SK-N-SH (cell line): ENCODE measurements around the gene KCNG1. TPM values are rescaled to one million over a fixed set of nuclear protein-coding genes. Genes with fewer than 3 reads are reported as not detected.

Source experiments
- CTCF ChIA-PET: fragments of 300-600, 350-600 bp; formaldehyde crosslinking; extraction: SDS; loops from one replicate; lab custom pipeline; 2021; lab: Yijun Ruan, JAX
- POLR2A ChIA-PET: fragments of 350-600 bp; sonication (Branson Sonifier 250); formaldehyde crosslinking; extraction: SDS; loops from one replicate; lab custom pipeline; 2020; ENCODE audit warnings: antibody characterized with exemption, inconsistent platforms; lab: Yijun Ruan, JAX
- DNase-seq: peaks from one replicate; pipeline ENCODE4 v3.0.0; 2012
- H2AFZ ChIP-seq: fragments of 200-600 bp; sonication (generic); 2 replicates; pipeline ENCODE4 v1.8.1; 2016; ENCODE audit warnings: antibody characterized with exemption, mild to moderate bottlenecking, low read depth
- H3F3A ChIP-seq: fragments of 200-600 bp; sonication (generic); replicated peaks from 2 replicates; pipeline ENCODE3; 2016; ENCODE audit warnings: antibody characterized with exemption, mild to moderate bottlenecking; ENCODE audit not compliant: insufficient read depth
- H3K27ac ChIP-seq, 2 experiments: fragments of 200-500 bp in 1 of 2; fragments of 200-600 bp in 1 of 2; sonication (Bioruptor generic) in 1 of 2; sonication (generic), shearing (Covaris generic) in 1 of 2; 2 replicates each; pipeline versions ENCODE4 v1.5.1 to v1.6.1; 2014 to 2016; ENCODE audit warnings: low read depth in 2 of 2, inconsistent platforms in 1 of 2, low read length in 1 of 2, mild to moderate bottlenecking in 1 of 2, mixed read lengths in 1 of 2
- H3K27me3 ChIP-seq: fragments of 200-600 bp; sonication (generic), shearing (Covaris generic); 2 replicates; pipeline ENCODE4 v1.6.1; 2016; ENCODE audit warnings: mixed run types; ENCODE audit not compliant: insufficient read depth
- H3K36me3 ChIP-seq, 2 experiments: fragments of 200-500 bp in 1 of 2; fragments of 200-600 bp in 1 of 2; sonication (Bioruptor generic) in 1 of 2; sonication (generic) in 1 of 2; replicated peaks in 1 of 2; 2 replicates each; pipeline versions ENCODE3 to v1.5.1; 2014 to 2016; ENCODE audit warnings: low read length in 1 of 2, mild to moderate bottlenecking in 1 of 2; ENCODE audit not compliant: insufficient read depth in 2 of 2, control insufficient read depth in 1 of 2
- H3K4me1 ChIP-seq, 2 experiments: fragments of 200-500 bp in 1 of 2; fragments of 200-600 bp in 1 of 2; sonication (Bioruptor generic) in 1 of 2; sonication (generic), shearing (Covaris generic) in 1 of 2; 2 replicates each; pipeline versions ENCODE4 v1.5.1 to v1.6.1; 2014 to 2016; ENCODE audit warnings: low read depth in 1 of 2, low read length in 1 of 2, mixed run types in 1 of 2; ENCODE audit not compliant: insufficient read depth in 2 of 2, control insufficient read depth in 1 of 2
- H3K4me2 ChIP-seq: fragments of 200-600 bp; sonication (generic), shearing (Covaris generic); 2 replicates; pipeline ENCODE4 v1.6.1; 2017; ENCODE audit warnings: mixed run types
- H3K4me3 ChIP-seq, 2 experiments: fragments of 200-500 bp in 1 of 2; fragments of 200-600 bp in 1 of 2; sonication (Bioruptor generic) in 1 of 2; sonication (generic), shearing (Covaris generic) in 1 of 2; 2 replicates each; pipeline versions ENCODE4 v1.5.1 to v1.8.1; 2014 to 2016; ENCODE audit warnings: low read depth in 2 of 2, inconsistent platforms in 1 of 2, low read length in 1 of 2, mild to moderate bottlenecking in 1 of 2, mixed read lengths in 1 of 2, moderate library complexity in 1 of 2
- H3K79me2 ChIP-seq: fragments of 200-600 bp; sonication (generic); 2 replicates; pipeline ENCODE4 v1.8.1; 2017; ENCODE audit warnings: mild to moderate bottlenecking; ENCODE audit not compliant: insufficient read depth
- H3K9ac ChIP-seq: fragments of 200-600 bp; sonication (generic); 2 replicates; pipeline ENCODE4 v1.6.1; 2017; ENCODE audit warnings: mixed run types
- H3K9me2 ChIP-seq: fragments of 200-600 bp; sonication (generic); 2 replicates; pipeline ENCODE4 v1.6.1; 2017; ENCODE audit warnings: mixed run types
- H3K9me3 ChIP-seq: fragments of 200-600 bp; sonication (generic); 2 replicates; pipeline ENCODE4 v1.6.1; 2017; ENCODE audit warnings: mixed run types, mild to moderate bottlenecking, moderate library complexity
- H4K20me1 ChIP-seq: fragments of 200-600 bp; sonication (generic); 2 replicates; pipeline ENCODE4 v1.6.1; 2017; ENCODE audit warnings: mild to moderate bottlenecking, mixed run types; ENCODE audit not compliant: insufficient read depth
- ELF1 ChIP-seq: IDR thresholded peaks from 2 replicates; pipeline ENCODE4 v1.4.0; 2012
- EP300 ChIP-seq, 2 experiments: IDR thresholded peaks; 2 replicates each; pipeline versions ENCODE4 v1.4.0 to v1.6.1; 2012; ENCODE audit warnings: borderline replicate concordance in 1 of 2, low read depth in 1 of 2, low read length in 1 of 2
- EZH2phosphoT487 ChIP-seq: fragments of 200-600 bp; sonication (generic); IDR thresholded peaks from 2 replicates; pipeline ENCODE4 v1.6.1; 2017; ENCODE audit warnings: low read depth, mixed run types, mild to moderate bottlenecking, antibody characterized with exemption, moderate library complexity, borderline replicate concordance
- GABPA ChIP-seq: IDR thresholded peaks from 2 replicates; pipeline ENCODE4 v1.4.0; 2012; ENCODE audit warnings: low read depth, mild to moderate bottlenecking
- GATA2 ChIP-seq: sonication (generic); formaldehyde crosslinking; IDR thresholded peaks from 2 replicates; pipeline ENCODE4 v1.5.0; 2020; ENCODE audit warnings: mild to moderate bottlenecking, missing genetic modification reagents
- JUND ChIP-seq: IDR thresholded peaks from 2 replicates; pipeline ENCODE4 v1.4.0; 2012
- MXI1 ChIP-seq: IDR thresholded peaks from 2 replicates; pipeline ENCODE4 v1.6.1; 2012; ENCODE audit warnings: mild to moderate bottlenecking, low read depth, low read length, improper control_type of control experiment
- RCOR1 ChIP-seq: fragments of 150-350 bp; IDR thresholded peaks from 2 replicates; pipeline ENCODE4 v1.6.1; 2017; ENCODE audit warnings: antibody characterized with exemption, low read length
- SIN3A ChIP-seq: IDR thresholded peaks from 2 replicates; pipeline ENCODE4 v1.6.1; 2012; ENCODE audit warnings: low read depth, mild to moderate bottlenecking, low read length, moderate library complexity, borderline replicate concordance
- SMC3 ChIP-seq: IDR thresholded peaks from 2 replicates; pipeline ENCODE4 v1.6.1; 2012; ENCODE audit warnings: low read depth, low read length, improper control_type of control experiment
- TAF1 ChIP-seq: IDR thresholded peaks from 2 replicates; pipeline ENCODE4 v1.6.1; 2012; ENCODE audit warnings: low read depth, mild to moderate bottlenecking, low read length, moderate library complexity, borderline replicate concordance
- YY1 ChIP-seq: IDR thresholded peaks from 2 replicates; pipeline ENCODE4 v1.4.0; 2012; ENCODE audit warnings: low read depth, mild to moderate bottlenecking
- whole genome bisulfite sequencing: methylation state at CpG from one replicate; pipeline ENCODE4 v1.1.6; 2017; ENCODE audit warnings: low lambda C conversion rate; 5-methylcytosine and 5-hydroxymethylcytosine counted together
- polyA plus RNA-seq, 3 experiments: library from polyadenylated mRNA; depleted of rRNA; stranded (reverse); fragments of >200 nt; gene quantifications; 2 replicates each; pipeline ENCODE4 v1.2.3, GENCODE V29; 2012
- TF ChIP-seq, protein P1 (sequence below): IDR thresholded peaks from 2 replicates; pipeline ENCODE4 v1.4.0; 2012; ENCODE audit warnings: low read depth
- TF ChIP-seq, protein P2 (sequence below): IDR thresholded peaks from 2 replicates; pipeline ENCODE4 v1.4.0; 2012; ENCODE audit warnings: low read depth, borderline replicate concordance
- TF ChIP-seq, protein P3 (sequence below): fragments of 150-350 bp; IDR thresholded peaks from 2 replicates; pipeline ENCODE4 v1.6.1; 2016; ENCODE audit warnings: mild to moderate bottlenecking, low read depth, low read length

The KCNG1 gene
- polyA plus RNA-seq, 1 of the 3 experiments (the other 2 are of a cell fraction), result 13.8 TPM

DNA sequence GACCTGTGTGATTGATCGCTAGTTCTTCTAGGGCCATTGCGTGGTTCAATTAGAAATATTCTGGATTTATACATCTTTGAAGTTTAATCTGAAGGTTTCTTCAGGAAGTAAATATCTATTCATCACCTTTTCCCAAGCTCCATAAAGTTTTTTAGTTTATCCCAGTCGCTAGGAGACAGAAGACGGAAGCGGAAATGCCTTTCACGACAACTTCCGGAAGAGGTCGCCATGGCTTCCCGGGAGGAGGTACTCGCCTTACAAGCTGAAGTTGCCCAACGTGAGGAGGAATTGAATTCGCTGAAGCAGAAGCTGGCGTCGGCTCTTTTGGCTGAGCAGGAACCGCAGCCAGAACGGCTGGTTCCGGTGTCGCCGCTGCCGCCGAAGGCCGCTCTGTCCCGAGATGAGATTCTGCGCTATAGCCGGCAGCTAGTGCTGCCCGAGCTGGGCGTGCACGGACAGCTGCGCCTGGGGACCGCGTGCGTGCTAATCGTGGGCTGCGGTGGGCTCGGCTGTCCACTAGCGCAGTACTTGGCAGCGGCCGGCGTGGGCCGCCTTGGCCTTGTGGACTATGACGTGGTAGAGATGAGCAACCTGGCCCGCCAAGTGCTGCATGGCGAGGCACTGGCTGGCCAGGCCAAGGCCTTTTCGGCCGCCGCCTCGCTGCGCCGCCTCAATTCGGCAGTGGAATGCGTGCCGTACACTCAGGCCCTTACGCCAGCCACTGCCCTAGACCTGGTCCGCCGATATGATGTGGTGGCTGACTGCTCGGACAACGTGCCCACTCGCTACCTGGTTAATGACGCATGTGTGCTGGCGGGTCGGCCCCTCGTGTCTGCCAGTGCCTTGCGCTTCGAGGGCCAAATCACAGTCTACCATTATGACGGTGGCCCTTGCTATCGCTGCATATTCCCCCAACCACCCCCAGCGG, 64.0 kb downstream of the KCNG1 start, which contains the start of gene MOCS3:
MOCS3 (plus strand) TSS at position 204 of the 928 bp plus-strand sequence; CDS start at position 229, 25 bp downstream.
- peaks cover 85% of the 10 kb centered on the region for H3K79me2 ChIP-seq
- peaks cover 41% of the 10 kb centered on the region for H4K20me1 ChIP-seq
- peak; percentile 86 for DNase-seq
- H3K4me2 ChIP-seq, result peak within 1 kb of the TSS; percentile 93
- H3K4me1 ChIP-seq, result peaks cover 18 to 22% of the 10 kb centered on the region in 2 experiments
- no peaks in the 10 kb centered on the region for H3K9me3 ChIP-seq
- peaks cover 8% of the 10 kb centered on the region for H3F3A ChIP-seq
- peaks cover 29 to 40% of the 10 kb centered on the region in 2 experiments for H3K36me3 ChIP-seq
- H3K9me2 ChIP-seq, result no peaks in the 10 kb centered on the region
- H2AFZ ChIP-seq, result peak within 1 kb of the TSS; percentile 86
- TF ChIP-seq SIN3A (0 out of 2 replicates have a peak, but pooled peaks have one; percentile 0), MXI1 (peak; percentile 87; the same call in 1 of the 2 replicates), JUND (0 out of 2 replicates have a peak, but pooled peaks have one; percentile 13), YY1 (peak; percentile 90), GABPA (peak; percentile 93), SMC3 (no peak), GATA2 (CRISPR knock-in tag) (no peak), ELF1 (peak; percentile 61; the same call in 1 of the 2 replicates), EP300 (IDR thresholded peaks at IDR 0.05; ENCODE audit: borderline replicate concordance in 1 of 2, low read depth in 1 of 2, low read length in 1 of 2) (0 out of 4 replicates have a peak, but pooled peaks of 1 of the 2 experiments have one; percentile 32), TAF1 (no peak), EZH2phosphoT487 (no peak), RCOR1 (0 out of 2 replicates have a peak, but pooled peaks have one; percentile 7)
- TF ChIP-seq, protein P1, sequence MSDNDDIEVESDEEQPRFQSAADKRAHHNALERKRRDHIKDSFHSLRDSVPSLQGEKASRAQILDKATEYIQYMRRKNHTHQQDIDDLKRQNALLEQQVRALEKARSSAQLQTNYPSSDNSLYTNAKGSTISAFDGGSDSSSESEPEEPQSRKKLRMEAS, result peak; percentile 26
- TF ChIP-seq, protein P2, sequence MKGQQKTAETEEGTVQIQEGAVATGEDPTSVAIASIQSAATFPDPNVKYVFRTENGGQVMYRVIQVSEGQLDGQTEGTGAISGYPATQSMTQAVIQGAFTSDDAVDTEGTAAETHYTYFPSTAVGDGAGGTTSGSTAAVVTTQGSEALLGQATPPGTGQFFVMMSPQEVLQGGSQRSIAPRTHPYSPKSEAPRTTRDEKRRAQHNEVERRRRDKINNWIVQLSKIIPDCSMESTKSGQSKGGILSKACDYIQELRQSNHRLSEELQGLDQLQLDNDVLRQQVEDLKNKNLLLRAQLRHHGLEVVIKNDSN, result no peak
- TF ChIP-seq, protein P3, sequence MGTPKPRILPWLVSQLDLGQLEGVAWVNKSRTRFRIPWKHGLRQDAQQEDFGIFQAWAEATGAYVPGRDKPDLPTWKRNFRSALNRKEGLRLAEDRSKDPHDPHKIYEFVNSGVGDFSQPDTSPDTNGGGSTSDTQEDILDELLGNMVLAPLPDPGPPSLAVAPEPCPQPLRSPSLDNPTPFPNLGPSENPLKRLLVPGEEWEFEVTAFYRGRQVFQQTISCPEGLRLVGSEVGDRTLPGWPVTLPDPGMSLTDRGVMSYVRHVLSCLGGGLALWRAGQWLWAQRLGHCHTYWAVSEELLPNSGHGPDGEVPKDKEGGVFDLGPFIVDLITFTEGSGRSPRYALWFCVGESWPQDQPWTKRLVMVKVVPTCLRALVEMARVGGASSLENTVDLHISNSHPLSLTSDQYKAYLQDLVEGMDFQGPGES, result peak; percentile 21; the same call in 1 of the 2 replicates
- 5% methylated on average over 49 of the region's 67 CpGs for WGBS
- CTCF ChIA-PET, result interaction anchor here (0.9 to 4.2 kb wide), 7 partner anchors 28 to 295 kb away, joined by 3 to 29 read pairs (median 6); partner anchors contain the start of genes ADNP and BCAS4
- peak within 1 kb of the TSS; percentile 91 to 96 for H3K27ac ChIP-seq
- peak within 1 kb of the TSS; percentile 98 to 100 for H3K4me3 ChIP-seq
- H3K9ac ChIP-seq, result peak within 1 kb of the TSS; percentile 98
- H3K27me3 ChIP-seq, result no peaks in the 10 kb centered on the region
- POLR2A ChIA-PET, result interaction anchor here (1.3 to 2.4 kb wide), 4 partner anchors 11 to 168 kb away, joined by 5 to 25 read pairs (median 10); partner anchors contain the start of genes ADNP and BCAS4
